CD8-positive, alpha-beta memory T cell (primary cell): ENCODE results near the gene CHST11. TPM values are rescaled to one million over a fixed set of nuclear protein-coding genes. Genes with fewer than 3 reads are reported as not detected.

Source experiments
- CTCF ChIA-PET: fragments of 350-600 bp; sonication (Branson Sonifier 250); formaldehyde crosslinking; loops from one replicate; lab custom pipeline; 2021; ENCODE audit warnings: antibody characterized with exemption; lab: Charles Lee
- POLR2A ChIA-PET: fragments of 350-600 bp; sonication (Branson Sonifier 250); formaldehyde crosslinking; loops from one replicate; lab custom pipeline; 2021; ENCODE audit warnings: antibody characterized with exemption; lab: Charles Lee
- DNase-seq, 5 donors: peaks; one replicate each; pipeline versions ENCODE4 v3.0.0 to v3.0.0-alpha.2; 2020 to 2022; ENCODE audit warnings: mixed read lengths in 1 of 5
- H3K27ac ChIP-seq: one replicate; pipeline ENCODE4 v1.7.0; 2013; ENCODE audit warnings: low read depth, mild to moderate bottlenecking, low read length, moderate library complexity
- H3K27me3 ChIP-seq: 2 replicates; pipeline ENCODE4 v1.7.0; 2013; ENCODE audit warnings: low read length, mild to moderate bottlenecking; ENCODE audit not compliant: insufficient read depth, poor library complexity, severe bottlenecking
- H3K36me3 ChIP-seq: 2 replicates; pipeline ENCODE4 v1.7.0; 2013; ENCODE audit warnings: mild to moderate bottlenecking, low read length, moderate library complexity; ENCODE audit not compliant: insufficient read depth
- H3K4me1 ChIP-seq: 2 replicates; pipeline ENCODE4 v1.7.0; 2013; ENCODE audit warnings: mild to moderate bottlenecking, low read length, moderate library complexity; ENCODE audit not compliant: insufficient read depth
- H3K4me3 ChIP-seq: 2 replicates; pipeline ENCODE4 v1.7.0; 2013; ENCODE audit warnings: mild to moderate bottlenecking, low read length
- H3K9me3 ChIP-seq: 2 replicates; pipeline ENCODE4 v1.7.0; 2013; ENCODE audit warnings: mild to moderate bottlenecking, low read length
- H3K27ac Mint-ChIP-seq, 8 donors: one replicate each; pipeline ENCODE4 v1.8.0; 2020 to 2021; ENCODE audit warnings: mixed read lengths in 8 of 8, mild to moderate bottlenecking in 6 of 8, inconsistent platforms in 3 of 8, moderate library complexity in 3 of 8
- H3K27me3 Mint-ChIP-seq, 2 donors: one replicate each; pipeline ENCODE4 v1.8.0; 2020 to 2021; ENCODE audit warnings: mixed read lengths in 2 of 2, mild to moderate bottlenecking in 1 of 2, moderate library complexity in 1 of 2
- H3K36me3 Mint-ChIP-seq, 3 donors: one replicate each; pipeline ENCODE4 v1.8.0; 2020 to 2021; ENCODE audit warnings: mixed read lengths in 3 of 3, inconsistent platforms in 1 of 3, mild to moderate bottlenecking in 1 of 3
- H3K4me1 Mint-ChIP-seq, 3 donors: one replicate each; pipeline ENCODE4 v1.8.0; 2020 to 2021; ENCODE audit warnings: mixed read lengths in 3 of 3, inconsistent platforms in 1 of 3, mild to moderate bottlenecking in 1 of 3
- H3K4me3 Mint-ChIP-seq, 7 donors: one replicate each; pipeline ENCODE4 v1.8.0; 2020 to 2021; ENCODE audit warnings: mixed read lengths in 7 of 7, mild to moderate bottlenecking in 6 of 7, moderate library complexity in 4 of 7, inconsistent platforms in 2 of 7
- H3K9me3 Mint-ChIP-seq, 5 donors: one replicate each; pipeline ENCODE4 v1.8.0; 2020 to 2022; ENCODE audit warnings: mixed read lengths in 5 of 5, mild to moderate bottlenecking in 3 of 5, moderate library complexity in 2 of 5, inconsistent platforms in 1 of 5
- polyA plus RNA-seq: library from polyadenylated mRNA; unstranded; fragments of 300-500 nt; fragmentation: Illumina TruSeq; gene quantifications from one replicate; pipeline ENCODE4 v1.2.3, GENCODE V29; 2021
- total RNA-seq, 2 experiments: library from RNA; stranded (reverse); gene quantifications; one replicate each; pipeline ENCODE4 v1.2.3, GENCODE V29; 2021

CHST11 gene
- total and polyA plus RNA-seq, 3 experiments from 2014 or later = 47.8 to 76.8 (median 51.5) TPM

DNA sequence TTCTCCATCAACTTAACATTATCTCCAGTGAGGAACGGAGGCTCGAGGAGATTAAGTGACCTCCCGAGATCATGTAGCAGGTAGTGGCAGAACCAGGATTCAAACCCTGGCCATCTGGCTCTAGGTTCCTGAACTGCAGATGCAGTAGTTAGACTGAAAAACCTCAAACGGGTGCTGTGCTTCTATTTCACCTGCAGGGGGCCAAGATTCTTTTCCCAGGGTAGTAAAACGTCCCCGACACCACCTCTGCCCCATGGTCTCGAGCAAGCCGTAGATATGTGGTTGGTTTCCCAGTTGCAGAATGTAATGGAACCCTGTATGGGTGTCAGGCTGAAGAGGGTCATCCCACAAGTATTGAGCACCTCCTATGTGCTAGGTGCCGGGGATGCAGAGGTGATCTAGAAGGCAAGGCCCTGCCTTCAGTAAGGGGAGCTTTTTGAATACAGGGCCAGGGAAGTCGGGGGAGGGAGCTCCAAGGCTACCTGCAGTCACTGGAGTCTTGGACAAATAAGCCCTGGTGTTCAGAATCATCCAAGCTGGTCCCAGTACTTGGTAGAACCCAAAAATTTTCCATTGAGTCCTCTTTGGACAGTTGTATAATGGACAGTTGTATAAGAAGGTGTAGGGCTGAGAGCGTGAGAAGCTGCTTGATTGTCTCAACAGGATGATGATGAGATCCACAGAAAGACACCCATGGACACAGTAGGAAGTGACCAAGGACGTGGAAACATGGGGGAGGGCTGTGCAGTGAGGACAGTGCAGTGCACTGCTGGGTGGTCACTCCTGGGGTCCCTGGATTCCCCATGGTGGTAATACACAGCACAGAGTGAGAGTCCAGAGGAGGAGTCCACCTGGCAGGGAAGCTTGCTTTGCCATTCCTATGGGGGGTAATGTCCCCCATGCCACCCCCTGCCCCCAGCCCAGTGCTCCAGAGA lies 197.2 kb downstream of the CHST11 start:
- Histone ChIP-seq H3K4me3 (no peak overlapping the region), H3K4me1 (no peaks in the 10 kb centered on the region), H3K27me3 (no peaks in the 10 kb centered on the region), H3K36me3 (no peaks in the 10 kb centered on the region), H3K27ac (no peak overlapping the region), H3K9me3 (no peaks in the 10 kb centered on the region)
- peaks cover 68 to 87% (median 84%) of the 10 kb centered on the region in 3 donors for H3K4me1 Mint-ChIP-seq
- peak in 1 of 5 donors; percentile 18 for DNase-seq
- H3K27me3 Mint-ChIP-seq = no peaks in the 10 kb centered on the region
- peak overlapping the region in 2 of 7 donors; percentile 20 to 53 for H3K4me3 Mint-ChIP-seq
- no peaks in the 10 kb centered on the region for H3K9me3 Mint-ChIP-seq
- ChIA-PET CTCF (interaction anchor here (0.6 to 1.6 kb wide), 2 partner anchors 13 to 197 kb away, joined by 3 to 4 read pairs; no protein-coding TSS in a partner anchor), POLR2A (no interaction called here)
- H3K36me3 Mint-ChIP-seq = peaks cover 0 to 23% (median 4%) of the 10 kb centered on the region in 3 donors
- peak overlapping the region in 6 of 8 donors; percentile 3 to 82 (median 48) for H3K27ac Mint-ChIP-seq

DNA sequence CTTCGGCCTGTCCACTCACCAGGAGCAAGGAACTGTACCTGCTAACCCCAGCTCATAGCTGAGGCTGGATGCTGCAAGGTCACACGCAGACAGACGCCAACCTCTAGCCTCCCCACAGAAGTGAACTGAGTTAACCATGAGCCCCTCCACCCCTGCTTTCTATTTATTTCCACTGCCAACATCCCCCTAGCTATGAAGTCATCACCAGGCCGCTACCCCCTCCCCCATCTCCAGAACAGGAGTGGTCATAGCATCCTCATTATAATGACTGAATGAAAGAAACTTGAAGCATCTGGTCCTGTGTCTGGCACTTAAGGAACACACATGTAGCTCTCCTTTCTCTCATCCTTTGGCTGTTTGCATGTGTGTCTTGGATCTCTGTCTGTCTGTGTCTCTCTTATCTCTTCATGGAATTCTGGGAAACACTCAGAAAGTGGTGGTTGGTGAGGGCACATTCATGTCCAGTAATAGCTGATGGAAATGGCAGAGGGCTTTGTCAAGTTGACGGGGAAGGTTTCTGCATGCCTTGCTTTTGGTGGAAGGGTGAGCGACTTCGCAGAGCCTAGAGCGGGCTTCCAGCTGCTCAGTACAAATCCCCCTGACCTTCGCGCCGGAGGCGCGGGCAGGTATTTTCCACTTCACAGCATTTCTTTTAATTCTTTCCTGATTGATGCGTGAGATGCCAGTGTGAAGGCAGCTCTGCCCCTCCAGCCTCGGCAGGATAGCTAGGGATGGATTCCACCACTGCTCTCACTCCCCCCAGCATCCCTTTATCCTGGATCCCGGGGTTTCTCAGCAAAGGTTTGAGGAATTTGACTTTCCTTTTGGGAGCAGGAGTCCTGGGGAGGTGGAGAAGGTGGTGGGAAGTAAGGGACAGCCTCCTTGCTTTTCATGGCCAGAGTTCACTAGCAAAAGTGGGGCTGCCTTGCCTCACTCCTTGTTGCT lies 198.2 kb downstream of the CHST11 start:
- Histone ChIP-seq H3K27me3 (no peaks in the 10 kb centered on the region), H3K4me1 (no peaks in the 10 kb centered on the region), H3K36me3 (no peaks in the 10 kb centered on the region), H3K27ac (no peak overlapping the region), H3K9me3 (no peaks in the 10 kb centered on the region), H3K4me3 (no peak overlapping the region)
- no peak for DNase-seq
- no peaks in the 10 kb centered on the region for H3K27me3 Mint-ChIP-seq
- peaks cover 0 to 22% (median 4%) of the 10 kb centered on the region in 3 donors for H3K36me3 Mint-ChIP-seq
- H3K4me1 Mint-ChIP-seq = peaks cover 62 to 86% (median 82%) of the 10 kb centered on the region in 3 donors
- no peaks in the 10 kb centered on the region for H3K9me3 Mint-ChIP-seq
- H3K27ac Mint-ChIP-seq = peak overlapping the region in 6 of 8 donors; percentile 17 to 67 (median 45)
- ChIA-PET CTCF (interaction anchor here (0.6 to 1.6 kb wide), 3 partner anchors 10 to 198 kb away, joined by 3 to 4 read pairs (median 3); no protein-coding TSS in a partner anchor), POLR2A (interaction anchor here (0.6 kb wide), 1 partner anchor 18 kb away, joined by 4 read pairs; no protein-coding TSS in a partner anchor)
- no peak overlapping the region for H3K4me3 Mint-ChIP-seq

DNA sequence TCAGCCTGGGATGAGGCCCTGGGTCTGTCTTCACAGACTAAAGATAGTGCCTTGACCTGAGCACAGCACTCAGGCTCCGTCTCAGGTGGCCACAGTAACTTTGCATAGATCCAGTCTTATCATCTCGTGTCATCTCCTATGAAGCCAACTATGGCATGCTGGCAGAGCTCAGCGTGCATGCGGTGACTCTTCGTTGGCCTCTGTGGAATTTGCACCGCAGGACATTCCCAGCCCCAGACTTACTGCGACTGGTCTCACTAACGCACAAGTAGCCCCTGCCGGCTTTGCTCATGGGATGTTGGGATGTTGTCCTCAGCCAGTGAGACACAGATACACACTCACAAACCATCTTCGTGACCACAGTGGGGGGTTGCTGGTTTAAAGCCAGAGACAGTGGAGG lies 199.6 kb downstream of the CHST11 start:
- H3K27ac ChIP-seq = no peak overlapping the region
- H3K27me3 ChIP-seq = no peaks in the 10 kb centered on the region
- H3K9me3 Mint-ChIP-seq = no peaks in the 10 kb centered on the region
- CTCF ChIA-PET = no interaction called here
- H3K27ac Mint-ChIP-seq = peak overlapping the region in 2 of 8 donors; percentile 35 to 39
- no peaks in the 10 kb centered on the region for H3K27me3 Mint-ChIP-seq
- no peaks in the 10 kb centered on the region for H3K4me1 ChIP-seq
- H3K4me1 Mint-ChIP-seq = peaks cover 65 to 88% (median 86%) of the 10 kb centered on the region in 3 donors
- peaks cover 0 to 22% (median 4%) of the 10 kb centered on the region in 3 donors for H3K36me3 Mint-ChIP-seq
- no peak overlapping the region for H3K4me3 Mint-ChIP-seq
- no peaks in the 10 kb centered on the region for H3K36me3 ChIP-seq
- H3K9me3 ChIP-seq = no peaks in the 10 kb centered on the region
- no peak overlapping the region for H3K4me3 ChIP-seq
- no peak for DNase-seq
- POLR2A ChIA-PET = no interaction called here

DNA sequence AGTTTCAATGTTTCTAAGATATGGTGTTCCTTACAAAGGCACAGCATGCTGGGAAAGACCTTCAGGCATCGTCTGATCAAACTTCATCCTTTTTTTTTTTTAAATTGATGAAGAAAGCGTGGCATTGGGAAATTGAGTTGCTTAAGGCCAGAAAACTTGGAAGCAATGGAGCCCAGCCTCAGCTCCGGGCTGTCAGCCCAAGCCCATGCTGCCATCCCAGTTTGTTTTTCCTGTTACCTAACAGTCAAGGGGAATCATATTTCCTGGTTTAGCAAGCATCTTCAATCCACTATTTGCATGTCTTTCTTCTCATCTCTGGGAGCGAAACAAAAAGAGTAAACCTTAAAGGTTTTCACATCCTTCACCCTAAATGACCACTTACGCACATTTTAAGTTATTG lies 200.2 kb downstream of the CHST11 start:
- Histone ChIP-seq H3K36me3 (no peaks in the 10 kb centered on the region), H3K4me1 (no peaks in the 10 kb centered on the region), H3K27ac (no peak overlapping the region), H3K9me3 (no peaks in the 10 kb centered on the region), H3K4me3 (no peak overlapping the region), H3K27me3 (no peaks in the 10 kb centered on the region)
- DNase-seq = no peak
- peaks cover 66 to 89% (median 86%) of the 10 kb centered on the region in 3 donors for H3K4me1 Mint-ChIP-seq
- no peaks in the 10 kb centered on the region for H3K9me3 Mint-ChIP-seq
- peaks cover 0 to 19% (median 3%) of the 10 kb centered on the region in 3 donors for H3K36me3 Mint-ChIP-seq
- ChIA-PET POLR2A (no interaction called here), CTCF (no interaction called here)
- H3K27ac Mint-ChIP-seq = peak overlapping the region in 4 of 8 donors; percentile 28 to 64 (median 36)
- H3K27me3 Mint-ChIP-seq = no peaks in the 10 kb centered on the region
- H3K4me3 Mint-ChIP-seq = no peak overlapping the region

DNA sequence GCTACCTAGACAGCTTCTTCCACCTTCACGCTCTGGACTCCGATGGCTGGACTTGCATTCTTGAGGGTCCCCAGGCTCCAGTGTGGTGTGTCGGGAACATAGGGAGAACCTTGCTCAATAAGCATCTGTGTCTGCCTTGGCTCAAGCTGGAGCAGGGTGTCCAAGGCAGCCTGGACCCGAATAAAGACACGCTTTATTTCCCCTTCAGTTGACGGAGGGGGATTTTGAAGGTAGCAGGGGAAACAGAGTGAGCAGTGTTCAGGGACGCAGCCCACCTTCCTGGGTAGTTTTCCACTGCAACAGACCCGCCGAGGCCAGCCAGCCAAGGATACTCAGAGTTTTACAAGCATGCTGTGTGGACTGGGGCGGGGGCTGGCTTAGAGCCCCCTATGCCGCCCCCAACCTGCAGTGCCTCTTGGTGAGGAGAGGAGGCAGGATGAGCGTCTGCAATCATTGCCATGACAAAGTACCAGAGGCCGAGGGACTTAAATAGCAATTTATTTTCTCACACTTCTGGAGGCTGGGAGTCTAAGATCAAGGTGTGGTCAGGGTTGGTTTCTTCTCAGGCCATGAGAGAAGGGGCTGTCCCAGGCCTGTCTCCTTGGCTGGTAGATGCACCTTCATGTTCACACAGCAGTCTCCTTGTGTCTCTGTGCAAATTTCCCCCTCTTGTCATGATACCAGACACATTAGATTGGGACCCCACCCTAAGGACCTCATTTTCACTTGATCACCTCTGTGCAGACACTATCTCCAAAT lies 201.2 kb downstream of the CHST11 start:
- peaks cover 66 to 91% (median 88%) of the 10 kb centered on the region in 3 donors for H3K4me1 Mint-ChIP-seq
- no peaks in the 10 kb centered on the region for H3K36me3 ChIP-seq
- DNase-seq = no peak
- POLR2A ChIA-PET = no interaction called here
- no peaks in the 10 kb centered on the region for H3K27me3 ChIP-seq
- H3K36me3 Mint-ChIP-seq = peaks cover 0 to 18% (median 5%) of the 10 kb centered on the region in 3 donors
- H3K4me1 ChIP-seq = no peaks in the 10 kb centered on the region
- H3K27me3 Mint-ChIP-seq = no peaks in the 10 kb centered on the region
- H3K9me3 ChIP-seq = no peaks in the 10 kb centered on the region
- CTCF ChIA-PET = no interaction called here
- H3K9me3 Mint-ChIP-seq = no peaks in the 10 kb centered on the region
- no peak overlapping the region for H3K4me3 ChIP-seq
- H3K4me3 Mint-ChIP-seq = no peak overlapping the region
- H3K27ac Mint-ChIP-seq = no peak overlapping the region
- H3K27ac ChIP-seq = no peak overlapping the region

DNA sequence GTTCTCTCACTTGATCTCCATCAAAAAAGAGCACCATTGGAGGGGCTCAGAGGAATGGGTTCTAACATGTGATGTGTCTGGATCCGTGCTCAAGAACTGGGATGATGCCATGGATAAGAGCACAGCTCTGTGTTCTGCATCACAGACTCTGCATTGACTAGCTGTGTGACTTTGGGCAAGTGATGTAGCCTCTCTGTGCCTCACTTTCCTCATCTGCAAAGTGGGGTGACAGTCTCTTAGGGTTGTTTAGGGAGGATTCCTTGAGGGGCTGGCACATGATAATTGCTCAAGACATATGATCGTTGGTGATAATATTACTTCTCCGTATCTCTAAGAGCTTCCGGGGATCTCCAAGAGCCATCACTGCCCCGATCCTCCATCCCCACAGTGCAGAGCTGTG lies 202.3 kb downstream of the CHST11 start:
- POLR2A ChIA-PET = no interaction called here
- no peaks in the 10 kb centered on the region for H3K9me3 Mint-ChIP-seq
- DNase-seq = no peak
- H3K36me3 Mint-ChIP-seq = peaks cover 0 to 15% (median 5%) of the 10 kb centered on the region in 3 donors
- CTCF ChIA-PET = no interaction called here
- Histone ChIP-seq H3K27ac (no peak overlapping the region), H3K4me1 (no peaks in the 10 kb centered on the region), H3K9me3 (no peaks in the 10 kb centered on the region), H3K4me3 (no peak overlapping the region), H3K27me3 (no peaks in the 10 kb centered on the region), H3K36me3 (no peaks in the 10 kb centered on the region)
- H3K4me1 Mint-ChIP-seq = peaks cover 62 to 91% (median 88%) of the 10 kb centered on the region in 3 donors
- no peak overlapping the region for H3K4me3 Mint-ChIP-seq
- peak overlapping the region in 2 of 8 donors; percentile 22 to 50 for H3K27ac Mint-ChIP-seq
- H3K27me3 Mint-ChIP-seq = no peaks in the 10 kb centered on the region

DNA sequence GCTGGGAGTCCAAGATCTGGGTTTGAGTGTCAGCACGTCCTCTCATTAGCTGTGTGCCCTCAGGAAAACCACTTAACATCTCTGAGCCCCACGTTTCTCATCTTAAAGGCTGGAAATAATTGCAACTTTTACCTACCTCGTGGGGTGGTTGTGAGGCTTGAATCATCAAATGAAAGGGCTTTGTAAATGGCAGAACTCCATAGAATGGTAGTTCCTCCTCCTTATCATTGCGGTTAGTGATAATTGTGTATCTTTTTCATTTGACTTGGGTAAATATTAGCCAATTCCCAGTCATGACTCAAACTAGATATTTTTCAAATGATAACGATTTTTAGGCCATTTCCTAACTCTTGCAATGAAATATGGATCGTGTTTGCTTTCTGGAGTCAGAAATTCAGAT lies 205.5 kb downstream of the CHST11 start:
- POLR2A ChIA-PET = interaction anchor here (0.6 kb wide), 1 partner anchor 121 kb away, joined by 3 read pairs; no protein-coding TSS in a partner anchor
- Mint-ChIP-seq H3K4me3 (no peak overlapping the region), H3K4me1 (peaks cover 49 to 80% (median 79%) of the 10 kb centered on the region in 3 donors), H3K27ac (peak overlapping the region in 6 of 8 donors; percentile 22 to 88 (median 36)), H3K27me3 (no peaks in the 10 kb centered on the region), H3K36me3 (peaks cover 0 to 12% (median 2%) of the 10 kb centered on the region in 3 donors), H3K9me3 (no peaks in the 10 kb centered on the region)
- no peaks in the 10 kb centered on the region for H3K9me3 ChIP-seq
- no peak overlapping the region for H3K27ac ChIP-seq
- no peaks in the 10 kb centered on the region for H3K27me3 ChIP-seq
- H3K4me3 ChIP-seq = no peak overlapping the region
- DNase-seq = no peak
- peaks cover 2% of the 10 kb centered on the region for H3K4me1 ChIP-seq
- no peaks in the 10 kb centered on the region for H3K36me3 ChIP-seq
- CTCF ChIA-PET = no interaction called here
